ENCODE results near the gene PRKRA. TPM values are rescaled to one million over a fixed set of nuclear protein-coding genes. Genes with fewer than 3 reads are reported as not detected.

The PRKRA gene
- total and polyA plus RNA-seq, 11 donors = 35.2 to 64.3 (median 49.5) TPM

DNA sequence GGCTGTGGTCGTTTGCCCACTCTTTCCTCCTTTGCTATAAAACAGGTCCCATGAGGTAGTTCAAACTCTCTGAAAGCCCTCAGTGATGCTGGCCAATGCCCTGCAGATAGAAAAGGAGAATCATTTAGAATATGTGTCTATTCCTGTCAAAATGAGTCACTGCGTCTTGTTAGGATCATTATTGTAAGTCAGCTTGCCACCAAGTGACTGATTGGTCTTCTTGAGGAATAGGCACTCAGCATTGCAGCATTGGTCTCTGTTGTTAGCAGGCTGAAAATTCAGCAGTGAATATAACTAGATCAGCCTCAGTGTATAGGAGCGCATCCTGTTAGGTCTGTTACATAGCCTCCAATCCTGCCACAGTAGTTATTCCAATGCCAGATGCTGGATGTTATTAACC, 28.9 kb downstream of the PRKRA start:
- Histone ChIP-seq H3K4me3 (no peak overlapping the region), H3K4me1 (peaks cover 0 to 6% (median 0%) of the 10 kb centered on the region in 12 donors), H3K27me3 (no peaks in the 10 kb centered on the region), H3K27ac (no peak overlapping the region), H3K36me3 (peaks cover 0 to 23% (median 4%) of the 10 kb centered on the region in 9 donors), H3K9me3 (peaks cover 0 to 26% (median 6%) of the 10 kb centered on the region in 12 donors)
- WGBS, 4 donors = 62 to 94% (median 84%) methylated on average over 3 of the region's 3 CpGs
- ATAC-seq (no peak), DNase-seq (no peak)
- no peak for TF ChIP-seq POLR2A (IDR thresholded peaks at IDR 0.05)
- TF ChIP-seq, protein P1, sequence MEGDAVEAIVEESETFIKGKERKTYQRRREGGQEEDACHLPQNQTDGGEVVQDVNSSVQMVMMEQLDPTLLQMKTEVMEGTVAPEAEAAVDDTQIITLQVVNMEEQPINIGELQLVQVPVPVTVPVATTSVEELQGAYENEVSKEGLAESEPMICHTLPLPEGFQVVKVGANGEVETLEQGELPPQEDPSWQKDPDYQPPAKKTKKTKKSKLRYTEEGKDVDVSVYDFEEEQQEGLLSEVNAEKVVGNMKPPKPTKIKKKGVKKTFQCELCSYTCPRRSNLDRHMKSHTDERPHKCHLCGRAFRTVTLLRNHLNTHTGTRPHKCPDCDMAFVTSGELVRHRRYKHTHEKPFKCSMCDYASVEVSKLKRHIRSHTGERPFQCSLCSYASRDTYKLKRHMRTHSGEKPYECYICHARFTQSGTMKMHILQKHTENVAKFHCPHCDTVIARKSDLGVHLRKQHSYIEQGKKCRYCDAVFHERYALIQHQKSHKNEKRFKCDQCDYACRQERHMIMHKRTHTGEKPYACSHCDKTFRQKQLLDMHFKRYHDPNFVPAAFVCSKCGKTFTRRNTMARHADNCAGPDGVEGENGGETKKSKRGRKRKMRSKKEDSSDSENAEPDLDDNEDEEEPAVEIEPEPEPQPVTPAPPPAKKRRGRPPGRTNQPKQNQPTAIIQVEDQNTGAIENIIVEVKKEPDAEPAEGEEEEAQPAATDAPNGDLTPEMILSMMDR (IDR thresholded peaks at IDR 0.05) = no peak
- intact Hi-C loops (cut with DNase I) = loop anchor here in 1 of 10 donors (5.0 kb wide), 1 partner anchor 290 kb away; no protein-coding TSS in a partner anchor

DNA sequence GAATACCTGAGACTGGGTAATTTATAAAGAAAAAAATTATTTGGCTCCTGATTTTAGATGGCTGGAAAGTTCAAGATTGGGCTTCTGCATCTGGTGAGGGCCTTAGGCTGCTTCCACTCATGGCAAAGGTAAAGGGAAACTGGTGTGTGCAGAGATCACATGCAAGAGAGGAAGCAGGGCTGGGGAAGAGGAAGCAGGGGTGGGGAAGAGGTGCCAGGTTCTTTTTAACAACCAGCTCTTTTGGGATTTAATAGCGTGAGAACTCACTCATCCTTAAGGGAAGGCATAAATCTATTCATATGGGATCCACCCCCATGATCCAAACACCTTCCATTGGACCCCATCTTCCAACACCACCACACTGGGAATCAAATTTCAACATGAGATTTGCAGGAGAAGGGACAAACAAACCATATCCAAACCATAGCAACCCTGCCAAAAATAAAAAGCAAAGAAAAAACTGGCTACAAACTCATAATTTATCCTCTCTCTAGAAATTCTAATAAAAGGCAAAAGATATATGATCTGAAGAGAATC, 30.4 kb downstream of the PRKRA start:
- Histone ChIP-seq H3K9me3 (peaks cover 0 to 18% (median 5%) of the 10 kb centered on the region in 12 donors), H3K27me3 (no peaks in the 10 kb centered on the region), H3K4me3 (no peak overlapping the region), H3K36me3 (peaks cover 0 to 15% (median 0%) of the 10 kb centered on the region in 9 donors), H3K27ac (no peak overlapping the region), H3K4me1 (peaks cover 0 to 9% (median 0%) of the 10 kb centered on the region in 12 donors)
- DNase-seq (no peak), ATAC-seq (no peak)
- WGBS, 4 donors = 42 to 52% (median 47%) methylated on average over 1 of the region's 1 CpG
- intact Hi-C loops (cut with DNase I) = loop anchor here in 1 of 10 donors (5.0 kb wide), 1 partner anchor 288 kb away; no protein-coding TSS in a partner anchor
- TF ChIP-seq, protein P1 (IDR thresholded peaks at IDR 0.05) = no peak
- no peak for TF ChIP-seq POLR2A (IDR thresholded peaks at IDR 0.05)

DNA sequence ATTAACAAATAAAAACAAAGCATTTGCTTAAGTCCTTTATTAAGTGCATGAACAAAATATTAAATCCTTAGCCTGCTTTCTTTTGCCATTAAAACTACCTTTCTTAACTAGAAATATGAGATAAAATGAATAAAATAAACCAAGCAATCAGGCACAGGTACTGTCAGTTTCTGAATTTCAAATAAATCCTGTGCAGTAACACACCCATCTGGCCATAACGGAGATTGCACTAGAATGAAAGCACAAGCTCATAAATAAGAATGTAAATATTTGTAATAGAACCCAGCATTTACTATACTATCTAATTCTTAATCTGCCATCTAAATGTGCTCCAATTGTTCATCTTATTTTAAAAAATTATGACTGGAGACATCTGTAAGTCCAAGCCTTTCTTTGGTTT, 31.9 kb downstream of the PRKRA start:
- intact Hi-C loops (cut with DNase I) = loop anchor here in 6 of 10 donors (5.0 to 10.0 kb wide), 5 partner anchors 114 to 304 kb away; partner anchors contain the start of gene RBM45 (in 1 of the 6)

DNA sequence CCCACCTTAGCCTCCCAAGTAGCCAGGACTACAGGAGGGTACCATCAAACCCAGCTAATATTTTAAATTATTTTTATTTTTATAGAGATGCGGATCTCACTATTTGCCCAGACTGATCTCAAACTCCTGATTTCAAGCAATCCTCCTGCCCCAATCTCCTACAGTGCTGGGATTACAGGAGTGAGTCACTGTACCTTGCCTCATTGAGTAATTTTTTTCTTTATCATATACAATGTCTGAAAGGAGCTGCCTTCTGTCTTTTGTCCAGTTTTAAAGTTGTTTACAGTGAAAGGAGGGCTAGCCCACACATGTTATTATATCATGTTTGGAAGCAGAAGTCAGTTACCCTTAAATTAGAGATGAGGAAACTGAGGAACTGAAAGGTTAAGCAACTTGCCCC, 32.5 kb downstream of the PRKRA start:
- H3K9me3 ChIP-seq = no peaks in the 10 kb centered on the region
- H3K4me1 ChIP-seq = peaks cover 0 to 19% (median 6%) of the 10 kb centered on the region in 12 donors
- 83 to 100% (median 97%) methylated on average over 1 of the region's 1 CpG for WGBS, 4 donors
- no peak overlapping the region for H3K4me3 ChIP-seq
- no peaks in the 10 kb centered on the region for H3K27me3 ChIP-seq
- TF ChIP-seq, protein P1 (IDR thresholded peaks at IDR 0.05) = no peak
- no peak for TF ChIP-seq POLR2A (IDR thresholded peaks at IDR 0.05)
- DNase-seq (no peak), ATAC-seq (no peak)
- H3K36me3 ChIP-seq = peaks cover 0 to 10% (median 0%) of the 10 kb centered on the region in 9 donors
- no peak overlapping the region for H3K27ac ChIP-seq
- intact Hi-C loops (cut with DNase I) = loop anchor here in 6 of 10 donors (5.0 to 10.0 kb wide), 5 partner anchors 114 to 304 kb away; partner anchors contain the start of gene RBM45 (in 1 of the 6)

More for the DNA sequence above, 31.9 kb downstream of the PRKRA start:
- Histone ChIP-seq H3K4me3 (no peak overlapping the region), H3K27ac (no peak overlapping the region), H3K27me3 (no peaks in the 10 kb centered on the region), H3K9me3 (peaks cover 0 to 4% (median 0%) of the 10 kb centered on the region in 12 donors), H3K36me3 (peaks cover 0 to 15% (median 0%) of the 10 kb centered on the region in 9 donors), H3K4me1 (peaks cover 0 to 18% (median 6%) of the 10 kb centered on the region in 12 donors)
- TF ChIP-seq, protein P1 (IDR thresholded peaks at IDR 0.05) = no peak
- no peak for TF ChIP-seq POLR2A (IDR thresholded peaks at IDR 0.05)
- DNase-seq (no peak), ATAC-seq (no peak)
- 65 to 82% (median 74%) methylated on average over 1 of the region's 1 CpG for WGBS, 4 donors
